ENCODE data around the gene FHL2.

DNA sequence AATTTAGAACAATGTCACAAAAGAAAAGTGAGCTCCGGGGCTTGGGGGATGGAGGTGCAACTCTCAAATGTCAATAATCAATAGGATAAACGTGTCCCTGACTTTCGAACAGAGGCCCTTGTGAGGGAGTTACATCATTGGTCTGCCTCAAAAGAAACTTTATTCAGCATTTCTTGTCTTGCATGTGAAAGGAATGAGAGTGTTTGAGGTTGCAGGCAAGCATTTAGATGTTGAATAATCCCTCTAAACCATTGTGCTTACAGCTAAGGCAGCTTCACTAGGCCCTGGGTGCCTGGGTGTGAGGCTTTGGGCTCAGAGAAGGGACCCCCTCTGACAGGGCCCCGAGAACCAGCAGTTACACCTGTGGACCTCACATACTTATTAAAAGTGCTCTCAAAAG, 28.6 kb upstream of the FHL2 start:
- no peak for TF ChIP-seq POLR2A (IDR thresholded peaks at IDR 0.05; ENCODE audit: low read length)
- no peak for TF ChIP-seq GATA1 (IDR thresholded peaks at IDR 0.05; ENCODE audit: low read depth, low read length)

Measured in erythroblast (primary cell).